ENCODE measurements around the gene BLOC1S6.
A peak's percentile ranks its signal among the peaks of the same experiment; 100 is the strongest.
"Not testable (repeated sequence)": the region's sequence is repeated elsewhere in the genome, so short reads cannot be mapped to it uniquely, and the experiment has no call there.

BLOC1S6 gene

DNA sequence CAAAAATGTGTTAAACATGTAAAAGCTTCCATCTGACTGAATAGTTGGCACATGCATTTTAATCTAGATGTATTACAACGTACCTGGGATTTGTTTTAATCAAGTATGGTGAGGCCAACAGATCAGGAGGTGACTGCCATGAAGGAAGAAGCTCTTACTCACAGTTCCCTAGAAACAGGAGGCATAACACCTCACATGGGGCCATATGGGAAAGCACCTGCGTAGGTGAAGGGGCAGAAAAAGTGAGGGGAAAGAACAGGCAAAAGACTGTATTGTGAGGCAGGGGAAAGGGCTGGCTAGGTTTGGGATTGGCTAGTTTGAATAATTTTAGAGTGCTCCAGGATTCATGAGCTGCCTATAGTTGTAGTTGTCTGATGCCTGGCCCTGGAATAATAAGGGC is 57.3 kb downstream of the BLOC1S6 start:
- H3K36me3 Mint-ChIP-seq = peaks cover 17% of the 10 kb centered on the region
- peak overlapping the region; percentile 18 for H3K27ac Mint-ChIP-seq
- H3K4me1 Mint-ChIP-seq = peaks cover 44% of the 10 kb centered on the region
- H3K27me3 Mint-ChIP-seq = no peaks in the 10 kb centered on the region
- ATAC-seq = no peak
- H3K4me3 Mint-ChIP-seq = no peak overlapping the region
- no peaks in the 10 kb centered on the region for H3K9me3 Mint-ChIP-seq

DNA sequence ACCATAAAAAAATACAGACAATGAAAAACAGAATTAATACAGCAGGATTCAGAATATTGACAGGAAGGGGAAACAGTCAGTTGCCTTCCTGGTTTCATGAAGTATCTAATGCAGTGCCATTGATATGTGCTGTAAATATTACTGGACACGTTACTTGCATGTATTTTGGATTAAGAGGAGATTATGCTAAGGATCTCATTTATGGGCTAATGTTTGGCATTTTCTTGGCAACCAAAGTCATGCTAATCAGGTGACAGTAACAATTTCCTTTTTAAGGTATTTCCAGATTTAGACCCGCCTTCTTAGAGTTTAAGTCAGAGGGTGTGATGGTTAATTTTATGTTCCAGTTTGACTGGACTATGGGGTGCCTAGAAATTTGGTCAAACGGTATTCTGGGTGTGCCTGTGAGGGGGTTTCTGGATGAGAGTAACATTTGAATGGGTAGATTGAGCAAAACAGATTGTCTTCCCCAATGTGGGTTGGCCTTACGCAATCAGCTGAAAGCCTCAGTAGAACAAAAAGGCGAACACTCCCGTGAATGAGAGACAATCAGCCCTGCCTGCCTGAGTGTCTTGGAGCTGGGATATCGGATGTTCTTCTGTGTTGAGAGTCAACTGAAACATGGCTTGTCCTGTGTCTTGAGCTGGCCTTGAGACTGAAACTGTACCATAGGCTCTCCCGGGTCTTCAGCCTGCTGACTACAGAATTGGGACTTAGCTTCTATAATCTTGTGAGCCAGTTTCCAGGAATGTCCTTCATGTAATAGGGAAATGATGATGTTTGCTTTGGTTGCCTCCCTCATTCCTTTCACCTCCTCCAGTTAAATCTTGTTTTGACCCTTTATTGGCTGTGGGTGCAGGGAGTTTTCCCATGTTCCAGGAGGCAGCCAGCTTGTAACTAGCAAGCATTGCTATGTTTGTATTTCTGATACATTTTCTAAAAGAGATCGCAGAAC is 58.1 kb downstream of the BLOC1S6 start:
- H3K9me3 Mint-ChIP-seq = no peaks in the 10 kb centered on the region
- peak overlapping the region; percentile 18 for H3K27ac Mint-ChIP-seq
- H3K36me3 Mint-ChIP-seq = peaks cover 16% of the 10 kb centered on the region
- H3K4me1 Mint-ChIP-seq = peaks cover 44% of the 10 kb centered on the region
- no peak overlapping the region for H3K4me3 Mint-ChIP-seq
- H3K27me3 Mint-ChIP-seq = no peaks in the 10 kb centered on the region
- ATAC-seq = no peak

DNA sequence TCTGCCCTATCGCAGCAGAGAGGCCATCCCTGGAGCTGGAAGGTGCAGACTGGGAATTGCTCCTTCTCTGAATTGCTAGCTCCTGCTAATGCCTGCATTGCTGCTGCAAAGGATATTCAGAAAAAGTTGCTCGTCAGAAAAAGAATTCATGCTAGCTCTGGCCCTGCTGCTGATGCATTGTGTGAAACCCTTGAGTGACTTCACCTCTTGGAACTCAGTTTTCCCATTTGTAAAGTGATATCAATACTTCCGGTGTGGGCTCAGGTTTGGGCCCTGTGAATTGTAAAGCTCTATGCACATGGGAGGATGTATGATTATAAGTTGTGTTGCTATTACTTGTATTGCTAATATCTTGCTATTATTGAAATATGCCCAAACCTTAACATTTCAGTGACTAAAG is 59.0 kb downstream of the BLOC1S6 start:
- Mint-ChIP-seq H3K4me1 (peaks cover 44% of the 10 kb centered on the region), H3K4me3 (no peak overlapping the region), H3K27ac (no peak overlapping the region), H3K27me3 (no peaks in the 10 kb centered on the region), H3K9me3 (no peaks in the 10 kb centered on the region), H3K36me3 (peaks cover 19% of the 10 kb centered on the region)
- no peak for ATAC-seq

DNA sequence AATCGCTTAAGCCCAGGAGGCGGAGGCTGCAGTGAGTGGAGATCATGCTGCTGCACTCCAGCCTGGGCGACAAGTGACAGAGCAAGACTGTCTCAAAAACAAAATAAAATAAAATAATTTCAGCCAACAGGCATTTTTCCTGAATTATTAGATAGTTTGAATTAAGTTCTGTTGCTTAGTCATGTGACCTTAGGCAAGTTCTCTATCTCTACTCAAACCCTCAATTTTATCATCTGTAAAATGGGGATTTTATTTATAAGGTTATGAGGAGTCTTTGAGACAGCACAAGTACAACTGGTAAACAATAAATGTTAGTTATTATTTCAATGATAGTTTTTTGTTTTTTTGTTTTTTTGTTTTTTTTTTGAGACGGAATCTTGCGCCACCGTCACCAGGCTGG is 60.6 kb downstream of the BLOC1S6 start:
- no peak for ATAC-seq
- Mint-ChIP-seq H3K4me3 (no peak overlapping the region), H3K27me3 (no peaks in the 10 kb centered on the region), H3K9me3 (no peaks in the 10 kb centered on the region), H3K4me1 (peaks cover 42% of the 10 kb centered on the region), H3K36me3 (peaks cover 18% of the 10 kb centered on the region), H3K27ac (no peak overlapping the region)

DNA sequence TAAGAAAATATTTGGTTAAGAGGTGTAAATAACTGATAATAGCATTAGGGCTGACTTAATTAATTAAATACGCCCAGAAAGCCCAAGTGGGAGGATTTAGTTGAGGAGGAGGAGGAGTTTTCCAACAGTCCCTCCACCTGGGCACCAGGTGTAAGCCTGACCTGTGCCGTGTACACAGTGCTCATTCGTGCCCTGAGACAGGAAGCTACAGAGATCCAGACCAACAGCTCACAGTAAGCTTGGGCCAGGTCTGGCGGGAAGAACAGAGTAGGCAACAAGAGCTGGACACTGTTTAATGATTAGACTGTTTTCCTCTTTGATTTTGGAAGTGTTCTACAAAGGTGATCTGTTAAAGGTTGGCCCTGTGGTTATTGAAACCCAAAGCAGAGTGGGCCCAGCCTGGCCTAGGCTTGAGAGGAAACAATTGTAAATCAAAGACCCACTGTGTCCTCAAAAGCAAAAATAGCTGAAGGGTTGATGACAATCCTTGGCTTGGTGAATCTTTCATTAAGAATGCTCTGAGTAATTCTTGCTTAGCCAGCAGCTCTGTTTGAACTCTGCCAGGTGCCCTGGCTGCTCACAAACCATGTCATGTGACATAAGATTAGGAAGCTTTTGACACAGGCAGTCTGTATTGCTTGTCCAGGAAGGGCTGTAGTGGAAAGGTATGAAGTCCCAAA is 61.5 kb downstream of the BLOC1S6 start:
- peaks cover 48% of the 10 kb centered on the region for H3K4me1 Mint-ChIP-seq
- no peak for ATAC-seq
- H3K27ac Mint-ChIP-seq = no peak overlapping the region
- H3K4me3 Mint-ChIP-seq = no peak overlapping the region
- H3K36me3 Mint-ChIP-seq = peaks cover 16% of the 10 kb centered on the region
- H3K9me3 Mint-ChIP-seq = no peaks in the 10 kb centered on the region
- H3K27me3 Mint-ChIP-seq = no peaks in the 10 kb centered on the region

DNA sequence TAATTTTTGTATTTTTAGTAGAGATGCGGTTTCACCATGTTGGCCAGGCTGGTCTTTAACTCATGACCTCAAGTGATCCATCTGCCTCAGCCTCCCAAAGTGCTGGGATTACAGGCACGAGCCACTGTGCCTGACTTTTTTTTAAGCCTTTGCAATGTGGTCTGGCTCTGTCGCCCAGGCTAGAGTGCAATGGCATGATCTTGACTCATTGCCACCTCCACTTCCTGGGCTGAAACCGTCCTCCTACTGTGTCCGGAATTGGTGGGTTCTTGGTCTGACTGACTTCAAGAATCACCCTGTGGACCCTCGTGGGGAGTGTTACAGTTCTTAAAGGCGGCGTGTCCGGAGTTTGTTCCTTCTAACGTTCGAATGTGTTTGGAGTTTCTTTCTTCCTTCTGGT is 62.8 kb downstream of the BLOC1S6 start:
- Mint-ChIP-seq H3K36me3 (peaks cover 16% of the 10 kb centered on the region), H3K4me1 (peaks cover 49% of the 10 kb centered on the region), H3K27ac (peak overlapping the region; percentile 40)
- not testable (repeated sequence) for H3K4me3 Mint-ChIP-seq, H3K9me3 Mint-ChIP-seq, H3K27me3 Mint-ChIP-seq
- ATAC-seq = peak; percentile 34

DNA sequence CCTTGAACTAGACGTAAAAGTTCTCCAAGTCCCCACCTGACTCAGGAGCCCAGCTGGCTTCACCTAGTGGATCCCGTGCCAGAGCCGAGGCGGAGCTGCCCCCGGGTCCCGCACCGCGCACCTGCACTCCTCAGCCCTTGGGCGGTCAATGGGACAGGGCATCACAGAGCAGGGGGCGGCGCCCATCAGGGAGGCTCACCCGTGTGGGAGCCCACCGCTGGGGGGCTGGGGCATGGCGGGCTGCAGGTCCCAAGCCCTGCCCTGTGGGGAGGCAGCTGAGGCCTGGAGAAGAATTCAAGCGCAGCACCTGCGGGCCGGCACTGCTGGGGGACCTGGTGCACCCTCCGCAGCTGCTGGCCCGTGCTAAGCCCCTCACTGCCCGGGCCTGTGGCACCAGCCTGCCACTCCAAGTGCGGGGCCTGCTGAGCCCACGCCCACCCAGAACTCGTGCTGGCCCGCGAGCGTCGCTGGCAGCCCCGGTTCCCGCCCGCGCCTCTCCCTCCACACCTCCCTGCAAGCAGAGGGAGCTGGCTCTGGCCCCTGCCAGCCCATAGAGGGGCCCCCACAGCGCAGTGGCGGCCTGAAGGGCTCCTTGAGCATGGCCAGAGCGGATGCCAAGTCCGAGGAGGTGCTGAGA is 63.8 kb downstream of the BLOC1S6 start:
- no peak overlapping the region for H3K27ac Mint-ChIP-seq

DNA sequence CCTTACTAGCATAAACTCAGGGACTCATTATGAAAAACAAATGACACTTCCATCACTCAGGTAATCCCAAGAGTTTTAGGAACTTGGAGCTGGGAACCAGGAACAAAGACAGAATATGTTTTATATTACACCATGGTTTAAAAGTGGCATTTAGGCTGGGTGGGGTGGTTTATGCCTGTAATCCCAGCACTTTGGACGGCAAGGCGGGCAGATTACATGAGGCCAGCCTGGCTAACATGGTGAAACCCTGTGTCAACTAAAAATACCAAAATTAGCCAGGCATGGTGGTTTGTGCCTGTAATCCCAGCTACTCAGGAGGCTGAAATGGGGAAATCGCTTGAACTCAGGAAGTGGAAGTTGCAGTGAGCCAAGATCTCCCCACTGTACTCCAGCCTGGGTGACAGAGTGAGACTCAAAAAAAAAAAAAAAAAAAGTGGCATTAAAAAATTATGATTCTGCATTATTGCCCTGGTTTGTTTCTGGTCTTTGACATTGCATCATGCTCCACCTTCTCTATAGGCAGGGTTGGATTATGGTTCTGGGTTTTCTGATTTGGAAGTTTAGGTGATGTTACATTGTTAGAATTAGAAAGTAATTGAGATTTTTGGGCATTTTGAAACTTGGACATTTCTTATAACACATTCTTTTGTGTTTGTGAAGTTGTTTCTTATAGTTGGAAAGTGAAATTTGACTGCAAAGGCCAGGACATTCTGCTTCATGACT is 66.7 kb downstream of the BLOC1S6 start:
- Mint-ChIP-seq H3K4me3 (no peak overlapping the region), H3K4me1 (peaks cover 34% of the 10 kb centered on the region), H3K27me3 (no peaks in the 10 kb centered on the region), H3K9me3 (no peaks in the 10 kb centered on the region), H3K36me3 (peaks cover 16% of the 10 kb centered on the region), H3K27ac (no peak overlapping the region)
- no peak for ATAC-seq

More for the DNA sequence above, 63.8 kb downstream of the BLOC1S6 start:
- H3K36me3 Mint-ChIP-seq = peaks cover 16% of the 10 kb centered on the region
- no peak overlapping the region for H3K4me3 Mint-ChIP-seq
- no peak for ATAC-seq
- H3K9me3 Mint-ChIP-seq = no peaks in the 10 kb centered on the region
- peaks cover 41% of the 10 kb centered on the region for H3K4me1 Mint-ChIP-seq
- H3K27me3 Mint-ChIP-seq = no peaks in the 10 kb centered on the region

DNA sequence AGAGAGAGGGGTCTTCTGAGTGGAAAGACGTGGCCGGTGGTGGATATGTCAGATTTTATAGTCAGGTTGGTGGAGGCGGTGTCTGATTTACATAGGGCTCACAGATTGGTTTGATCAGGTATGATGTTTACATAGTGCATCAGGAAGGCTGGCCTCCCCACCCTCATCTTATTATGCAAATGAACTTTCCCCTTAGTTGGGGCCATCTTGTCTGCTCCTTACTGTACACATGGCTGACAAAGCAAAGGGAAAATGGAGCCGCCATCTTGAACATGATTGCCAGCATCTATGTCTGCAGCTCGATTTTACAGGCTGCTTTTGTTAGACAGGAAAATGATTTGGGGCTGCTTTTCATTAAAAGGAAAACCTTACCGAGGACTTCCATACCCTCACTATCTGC is 67.6 kb downstream of the BLOC1S6 start:
- ATAC-seq = no peak
- H3K36me3 Mint-ChIP-seq = peaks cover 20% of the 10 kb centered on the region

DNA sequence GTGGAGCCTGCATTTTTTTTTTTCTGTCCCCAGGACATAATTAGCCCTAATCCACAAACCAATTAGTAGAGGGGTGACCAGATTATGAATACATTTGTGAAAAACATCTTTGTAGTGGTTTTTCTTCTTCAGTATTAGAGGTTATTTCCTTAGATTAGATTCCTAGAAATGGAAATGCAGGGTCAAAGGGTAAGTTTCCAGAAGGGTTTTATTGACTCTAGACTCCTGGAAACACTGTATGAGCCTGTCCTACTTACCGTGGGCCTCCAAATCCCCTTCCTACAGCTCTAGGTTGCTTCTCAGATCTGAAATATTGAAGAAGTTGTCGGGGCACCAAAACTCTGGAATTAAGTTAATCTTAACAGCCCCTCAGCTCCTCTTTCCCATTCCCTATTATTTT is 70.1 kb downstream of the BLOC1S6 start:
- no peak overlapping the region for H3K27ac Mint-ChIP-seq
- ATAC-seq = no peak
- H3K27me3 Mint-ChIP-seq = no peaks in the 10 kb centered on the region
- H3K4me1 Mint-ChIP-seq = peaks cover 23% of the 10 kb centered on the region
- H3K4me3 Mint-ChIP-seq = no peak overlapping the region
- peaks cover 23% of the 10 kb centered on the region for H3K36me3 Mint-ChIP-seq
- H3K9me3 Mint-ChIP-seq = no peaks in the 10 kb centered on the region

More for the DNA sequence above, 67.6 kb downstream of the BLOC1S6 start:
- Mint-ChIP-seq H3K4me3 (no peak overlapping the region), H3K9me3 (no peaks in the 10 kb centered on the region), H3K27me3 (no peaks in the 10 kb centered on the region), H3K4me1 (peaks cover 31% of the 10 kb centered on the region), H3K27ac (no peak overlapping the region)

DNA sequence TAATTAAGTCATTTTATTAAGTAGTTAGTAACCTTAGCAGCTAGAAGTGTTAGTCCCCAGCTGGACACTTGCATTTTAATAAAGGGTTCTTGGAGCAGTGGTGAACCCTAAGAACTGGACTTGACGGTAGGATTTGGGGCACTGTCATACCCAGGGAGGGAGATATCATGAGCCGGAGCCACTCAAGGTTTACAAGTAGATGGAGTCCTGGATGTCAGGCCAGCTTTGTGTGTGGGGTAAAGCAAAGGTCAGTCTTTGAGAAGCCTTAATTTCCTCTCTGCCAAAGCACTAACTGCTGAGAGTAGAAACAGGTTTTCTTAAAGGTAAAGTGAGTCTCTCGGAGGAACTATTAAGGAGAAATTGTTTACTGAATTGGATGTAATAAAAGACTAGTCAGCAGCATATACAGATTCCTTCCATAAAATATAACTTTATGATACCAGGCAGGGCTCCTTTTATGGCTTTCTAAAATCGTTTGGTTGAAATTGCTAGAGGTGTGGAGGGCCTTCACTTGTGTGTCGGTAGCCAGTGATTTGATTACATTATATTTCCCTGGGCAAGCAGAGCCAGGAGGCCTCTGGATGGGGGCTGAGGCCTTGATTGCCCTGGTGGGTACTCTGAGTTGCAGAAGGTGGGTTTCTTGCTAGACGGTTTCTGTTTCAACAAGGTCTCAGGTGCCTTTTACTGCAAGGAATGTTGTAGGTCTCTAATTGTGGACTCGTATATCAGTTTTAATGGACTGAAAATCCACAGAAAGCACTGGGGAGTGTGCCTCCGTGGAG is 70.8 kb downstream of the BLOC1S6 start:
- H3K36me3 Mint-ChIP-seq = peaks cover 24% of the 10 kb centered on the region
- H3K4me3 Mint-ChIP-seq = no peak overlapping the region
- no peak for ATAC-seq
- peaks cover 18% of the 10 kb centered on the region for H3K4me1 Mint-ChIP-seq
- H3K9me3 Mint-ChIP-seq = no peaks in the 10 kb centered on the region
- no peak overlapping the region for H3K27ac Mint-ChIP-seq
- H3K27me3 Mint-ChIP-seq = no peaks in the 10 kb centered on the region
